Skin epidermis (tissue), 12 donors: ENCODE results near the gene ST6GALNAC6.
"Not testable (repeated sequence)": the region's sequence is repeated elsewhere in the genome, so short reads cannot be mapped to it uniquely, and the experiment has no call there.

Experiments
- H3K27ac ChIP-seq, 21 experiments: fragments of 200-600 bp; sonication (generic) in 11 of 21; one replicate each; pipeline ENCODE4 v1.5.0; 2020; ENCODE audit warnings: mild to moderate bottlenecking in 3 of 21, inconsistent platforms in 2 of 21, moderate library complexity in 2 of 21
- H3K4me3 ChIP-seq, 7 experiments: fragments of 200-600 bp; sonication (generic) in 2 of 7; one replicate each; pipeline ENCODE4 v1.5.0; 2020; ENCODE audit warnings: inconsistent platforms in 2 of 7, mild to moderate bottlenecking in 2 of 7, moderate library complexity in 1 of 7

Gene ST6GALNAC6

GRCh38 chr9:127903557-127904475 is 4.4 kb upstream of the ST6GALNAC6 start:
- H3K27ac ChIP-seq = peak overlapping the region in 20 of 21 experiments; percentile 45 to 98 (median 86)

GRCh38 chr9:127898433-127899127 is 823 bp downstream of the ST6GALNAC6 start:
- Histone ChIP-seq H3K27ac (peak overlapping the region; percentile 31 to 99 (median 92)), H3K4me3 (peak overlapping the region; percentile 87 to 97 (median 91))

More at GRCh38 chr9:127903557-127904475, 4.4 kb upstream of the ST6GALNAC6 start:
- peak overlapping the region; percentile 11 to 31 (median 13) for H3K4me3 ChIP-seq

GRCh38 chr9:127897193-127897692 is 2.2 kb downstream of the ST6GALNAC6 start:
- peak overlapping the region in 18 of 21 experiments; percentile 3 to 99 (median 90) for H3K27ac ChIP-seq
- peak overlapping the region in 3 of 7 experiments; percentile 4 to 95 (median 87) for H3K4me3 ChIP-seq

- peak overlapping the region in 9 of 21 experiments; percentile 3 to 99 (median 89) for H3K27ac ChIP-seq
- peak overlapping the region in 2 of 7 experiments; percentile 4 to 87 for H3K4me3 ChIP-seq
These were observed 2.8 kb downstream of the ST6GALNAC6 start for GRCh38 chr9:127896395-127897192.

DNA sequence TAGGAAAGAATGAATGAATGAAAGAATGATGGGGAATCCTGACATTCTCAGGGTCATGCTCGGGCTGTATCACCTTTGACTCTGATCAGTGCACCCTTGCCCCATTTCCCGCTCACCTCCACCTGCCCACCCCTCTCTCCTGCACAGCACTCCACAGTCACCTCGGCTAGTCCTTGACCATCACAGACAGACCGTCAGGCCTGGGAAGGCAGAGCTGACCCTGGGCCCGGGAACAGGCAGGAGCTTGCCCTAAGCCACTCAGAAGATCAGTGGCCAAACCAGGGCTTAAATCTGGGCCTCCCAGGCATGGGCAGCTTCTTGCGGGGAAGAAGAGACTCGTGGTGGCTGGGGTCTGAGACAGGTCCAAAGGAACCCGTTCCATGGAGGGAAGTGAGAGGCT is 3.6 kb downstream of the ST6GALNAC6 start:
- Histone ChIP-seq H3K4me3 (no peak overlapping the region), H3K27ac (no peak overlapping the region)

DNA sequence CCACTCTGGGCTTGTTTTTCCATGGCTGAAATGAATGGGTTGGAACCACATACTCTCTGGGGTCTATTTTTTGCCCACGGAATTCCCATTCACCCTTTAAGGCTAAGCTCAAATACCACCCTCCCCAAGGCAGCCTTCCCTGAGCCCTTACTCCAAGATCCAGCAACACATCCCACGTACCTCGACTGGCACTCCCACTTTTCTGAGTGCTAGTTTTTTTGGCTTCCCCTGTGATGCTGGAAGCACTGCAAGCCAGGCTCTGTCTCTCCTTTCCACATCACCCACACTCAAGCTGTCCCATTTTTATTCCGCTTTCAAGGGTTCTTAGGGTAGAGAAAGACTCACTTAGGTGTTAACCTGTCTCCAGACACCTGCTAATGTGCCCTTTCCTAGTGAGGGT is 6.0 kb downstream of the ST6GALNAC6 start:
- no peak overlapping the region for H3K27ac ChIP-seq
- no peak overlapping the region for H3K4me3 ChIP-seq

DNA sequence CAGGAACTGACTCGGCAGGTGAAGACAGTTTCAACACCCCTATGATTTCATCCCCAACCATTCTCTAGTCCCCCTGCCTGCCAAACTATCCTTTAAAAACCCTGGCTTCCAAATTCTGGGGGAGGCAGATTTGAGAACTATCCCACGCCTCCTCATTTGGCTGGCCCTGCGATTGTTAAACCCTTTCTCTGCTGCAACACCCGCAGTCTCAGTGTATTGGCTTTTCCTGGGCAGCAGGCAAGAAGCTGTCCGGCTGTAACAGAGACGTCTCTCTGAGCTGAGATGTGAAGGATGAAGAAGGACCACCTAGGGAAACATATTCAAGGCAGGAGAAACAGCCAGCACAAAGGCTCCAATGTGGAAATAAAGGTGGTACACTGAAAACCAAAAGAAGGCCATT is 6.6 kb downstream of the ST6GALNAC6 start:
- no peak overlapping the region for H3K27ac ChIP-seq

GRCh38 chr9:127890053-127890452 is 9.3 kb downstream of the ST6GALNAC6 start:
- no peak overlapping the region for H3K27ac ChIP-seq

More for the DNA sequence above, 6.6 kb downstream of the ST6GALNAC6 start:
- H3K4me3 ChIP-seq = no peak overlapping the region

DNA sequence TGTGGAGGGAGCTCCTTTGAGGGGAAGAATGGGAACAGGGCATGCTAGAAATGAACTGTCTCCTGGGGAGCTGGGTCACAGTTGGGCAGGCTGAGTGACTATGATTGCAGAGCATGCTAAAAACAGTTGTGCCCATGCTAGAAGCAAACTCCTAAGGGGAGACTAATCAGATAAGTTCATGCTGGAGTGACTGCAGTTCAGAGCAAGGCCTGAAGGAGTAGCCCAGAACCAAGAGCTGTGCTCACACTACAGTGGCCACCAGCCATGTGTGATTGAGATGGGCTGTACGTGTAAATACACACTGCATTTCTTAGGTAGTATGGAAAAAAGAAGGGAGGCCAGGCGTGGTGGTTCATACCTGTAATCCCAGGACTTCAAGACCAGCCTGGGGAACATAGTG is 11.6 kb downstream of the ST6GALNAC6 start:
- Histone ChIP-seq H3K27ac (no peak overlapping the region), H3K4me3 (no peak overlapping the region)

More at GRCh38 chr9:127890053-127890452, 9.3 kb downstream of the ST6GALNAC6 start:
- H3K4me3 ChIP-seq = no peak overlapping the region

- no peak overlapping the region for H3K27ac ChIP-seq
- no peak overlapping the region for H3K4me3 ChIP-seq
These were observed 12.9 kb downstream of the ST6GALNAC6 start for GRCh38 chr9:127886401-127886972.

DNA sequence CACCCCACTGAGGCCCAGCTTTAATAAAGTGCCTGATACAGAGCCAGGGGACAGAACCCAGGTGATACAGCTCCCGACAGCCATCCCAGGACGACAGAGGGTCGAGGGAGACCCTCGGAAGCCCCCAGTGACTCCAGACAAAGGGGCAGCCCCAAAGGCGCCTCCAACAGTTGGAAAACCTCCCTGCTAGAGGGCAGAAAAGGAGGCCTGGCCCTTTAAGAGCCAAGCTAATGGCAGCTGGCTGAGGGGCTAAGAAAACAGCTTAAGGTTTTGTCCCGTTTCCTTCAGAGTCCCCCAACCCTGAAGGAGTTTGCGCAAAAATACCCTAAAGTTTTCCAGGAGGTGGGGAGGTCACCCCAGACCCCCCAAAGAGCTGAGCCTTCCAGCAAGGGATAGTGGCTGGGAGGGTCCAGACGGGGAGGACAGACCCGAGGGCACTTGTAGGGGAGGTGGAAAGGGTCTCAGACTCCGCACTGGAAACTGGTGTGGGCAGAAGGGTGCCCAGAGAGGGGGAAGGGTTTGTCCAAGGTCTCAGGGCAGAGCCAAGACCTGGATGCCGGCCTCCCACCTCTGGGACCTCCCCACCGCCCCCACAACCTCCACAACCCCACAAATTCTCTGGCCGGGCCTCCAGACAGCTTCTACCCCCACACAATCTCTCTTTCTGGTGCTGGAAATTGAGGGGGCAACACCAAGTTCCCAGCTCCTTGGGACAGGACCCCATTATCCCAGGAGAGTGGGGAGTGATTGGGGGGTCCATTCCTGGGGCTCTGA is 13.7 kb downstream of the ST6GALNAC6 start:
- Histone ChIP-seq H3K4me3 (no peak overlapping the region), H3K27ac (peak overlapping the region in 4 of 21 experiments; percentile 5 to 51 (median 24))

GRCh38 chr9:127884976-127885490 is 14.4 kb downstream of the ST6GALNAC6 start:
- peak overlapping the region in 7 of 21 experiments; percentile 5 to 51 (median 19) for H3K27ac ChIP-seq
- no peak overlapping the region for H3K4me3 ChIP-seq

DNA sequence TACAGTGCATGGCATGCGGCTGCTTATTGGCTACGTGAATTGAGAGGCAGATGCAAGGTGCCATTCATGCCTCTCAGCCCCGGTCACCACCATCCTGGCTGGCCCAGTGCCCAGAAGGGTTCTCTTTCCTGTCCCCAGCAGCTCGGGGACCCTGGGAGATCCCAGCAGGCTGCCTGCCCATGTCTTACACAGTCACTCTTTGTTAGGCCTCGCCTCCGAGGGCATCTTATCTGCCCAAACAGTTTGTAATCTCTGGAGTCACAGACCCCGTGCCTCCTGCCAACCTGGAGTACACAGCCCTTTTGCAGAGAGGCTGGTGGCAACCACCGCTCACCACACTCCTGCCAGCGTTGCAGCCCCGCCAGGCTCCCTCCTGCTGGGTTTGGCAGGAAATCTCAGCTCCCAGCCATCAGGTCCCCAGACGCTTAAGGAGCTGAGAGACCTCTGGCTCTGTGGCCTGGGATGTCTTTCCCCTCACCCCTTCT is 14.9 kb downstream of the ST6GALNAC6 start:
- H3K4me3 ChIP-seq = no peak overlapping the region
- peak overlapping the region in 5 of 21 experiments; percentile 5 to 50 (median 16) for H3K27ac ChIP-seq

DNA sequence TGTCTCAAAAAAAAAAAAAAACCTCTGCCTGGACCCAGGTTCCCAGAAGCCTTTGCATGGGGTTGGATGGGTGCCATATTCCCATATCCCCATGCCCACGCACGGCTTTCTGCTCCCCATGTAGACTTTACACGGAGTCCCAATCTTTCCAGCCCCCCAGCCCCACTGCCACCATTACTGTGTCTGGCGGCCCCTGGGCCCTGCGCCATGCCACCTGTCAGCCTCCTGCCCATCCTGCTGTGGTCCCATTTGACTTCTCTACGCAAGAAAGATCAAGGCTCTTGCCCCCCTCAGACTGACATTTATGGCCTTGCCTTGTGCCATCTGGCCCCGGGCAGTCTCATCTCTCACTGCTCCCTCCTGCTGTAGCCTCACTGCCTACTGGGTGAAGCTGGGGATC is 15.4 kb downstream of the ST6GALNAC6 start:
- Histone ChIP-seq H3K4me3 (no peak overlapping the region), H3K27ac (peak overlapping the region in 1 of 21 experiments; percentile 10)

GRCh38 chr9:127881715-127882114 is 17.7 kb downstream of the ST6GALNAC6 start:
- not testable (repeated sequence) for H3K4me3 ChIP-seq, H3K27ac ChIP-seq

DNA sequence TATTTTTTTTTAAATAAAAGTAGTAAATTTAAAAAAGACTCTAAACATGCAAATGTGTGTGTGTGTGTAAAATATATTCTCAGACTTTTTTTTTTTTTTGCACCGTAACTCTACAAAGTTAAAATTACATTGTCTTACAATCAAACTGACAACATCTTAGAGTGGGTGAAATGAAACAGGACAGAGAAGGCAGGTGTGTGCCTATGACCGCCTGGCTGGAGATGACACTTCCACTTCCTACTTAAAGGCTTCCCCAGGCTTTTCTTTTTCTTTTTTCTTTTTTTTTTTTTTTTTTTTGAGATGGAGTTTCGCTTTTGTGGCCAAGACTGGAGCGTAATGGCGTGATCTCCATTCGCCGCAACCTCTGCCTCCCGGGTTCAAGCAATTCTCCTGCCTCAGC is 19.3 kb downstream of the ST6GALNAC6 start:
- Histone ChIP-seq H3K4me3 (no peak overlapping the region), H3K27ac (no peak overlapping the region)

- no peak overlapping the region for H3K4me3 ChIP-seq
- H3K27ac ChIP-seq = peak overlapping the region in 1 of 21 experiments; percentile 83
These were observed 20.6 kb downstream of the ST6GALNAC6 start for GRCh38 chr9:127878652-127879390.
